Kidney epithelial cell (primary cell): ENCODE results near the gene SMNDC1. TPM values are rescaled to one million over a fixed set of nuclear protein-coding genes. Genes with fewer than 3 reads are reported as not detected.
"Not testable (repeated sequence)": the region's sequence is repeated elsewhere in the genome, so short reads cannot be mapped to it uniquely, and the experiment has no call there.

Experiments
- DNase-seq: peaks from one replicate; pipeline ENCODE4 v3.0.0-alpha.2; 2010; ENCODE audit warnings: low read depth
- H3K27me3 ChIP-seq: 2 replicates; pipeline ENCODE4 v1.6.0; 2011; ENCODE audit warnings: low read length; ENCODE audit not compliant: control insufficient read depth, insufficient read depth
- H3K36me3 ChIP-seq: 2 replicates; pipeline ENCODE4 v1.5.1; 2011; ENCODE audit warnings: low read length; ENCODE audit not compliant: control insufficient read depth, insufficient read depth
- H3K4me3 ChIP-seq: 2 replicates; pipeline ENCODE4 v1.5.1; 2011; ENCODE audit warnings: low read depth, mild to moderate bottlenecking, control low read depth, low read length
- total RNA-seq: library from RNA; depleted of rRNA; stranded (reverse); fragments of >200 nt; gene quantifications from 2 replicates; pipeline ENCODE4 v1.2.3, GENCODE V29; 2015
- TF ChIP-seq, protein P1 (sequence below): IDR thresholded peaks from 2 replicates; pipeline ENCODE4 v1.5.1; 2011; ENCODE audit warnings: mild to moderate bottlenecking, moderate library complexity, low read length, control low read depth, inconsistent platforms; ENCODE audit not compliant: insufficient read depth, poor library complexity, severe bottlenecking

SMNDC1 gene
- total RNA-seq, 1 donor from 2014 or later = 8.0 TPM

DNA sequence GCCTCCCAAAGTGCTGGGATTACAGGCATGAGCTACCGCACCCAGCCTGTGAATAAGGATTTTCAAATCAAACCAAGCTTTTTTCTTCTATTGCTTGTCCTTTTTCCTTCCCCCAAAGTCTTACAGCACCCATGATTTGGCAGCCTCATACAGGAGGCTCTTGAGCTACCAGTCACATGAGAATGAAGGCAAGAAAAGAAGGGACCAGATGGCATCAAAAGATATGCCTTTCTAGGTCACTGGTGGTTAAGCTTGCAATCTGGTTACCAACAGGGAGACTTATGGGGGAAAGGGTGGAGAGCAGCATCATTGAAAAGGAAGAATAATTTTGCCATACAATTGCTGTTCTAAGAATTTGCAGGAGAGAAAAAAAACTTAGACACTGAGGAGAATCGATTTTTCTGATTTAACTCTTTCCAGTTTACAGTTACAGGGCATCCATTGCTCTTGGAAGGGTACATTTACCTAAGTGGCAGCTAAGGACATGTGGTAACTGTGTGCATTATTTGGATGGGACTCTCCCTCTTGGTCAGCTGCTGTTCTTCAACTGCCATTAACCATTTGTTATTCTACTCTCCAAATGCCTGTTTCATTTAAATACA is 29.5 kb downstream of the SMNDC1 start:
- H3K4me3 ChIP-seq = no peak overlapping the region
- DNase-seq = no peak
- H3K36me3 ChIP-seq = no peaks in the 10 kb centered on the region
- TF ChIP-seq, protein P1, sequence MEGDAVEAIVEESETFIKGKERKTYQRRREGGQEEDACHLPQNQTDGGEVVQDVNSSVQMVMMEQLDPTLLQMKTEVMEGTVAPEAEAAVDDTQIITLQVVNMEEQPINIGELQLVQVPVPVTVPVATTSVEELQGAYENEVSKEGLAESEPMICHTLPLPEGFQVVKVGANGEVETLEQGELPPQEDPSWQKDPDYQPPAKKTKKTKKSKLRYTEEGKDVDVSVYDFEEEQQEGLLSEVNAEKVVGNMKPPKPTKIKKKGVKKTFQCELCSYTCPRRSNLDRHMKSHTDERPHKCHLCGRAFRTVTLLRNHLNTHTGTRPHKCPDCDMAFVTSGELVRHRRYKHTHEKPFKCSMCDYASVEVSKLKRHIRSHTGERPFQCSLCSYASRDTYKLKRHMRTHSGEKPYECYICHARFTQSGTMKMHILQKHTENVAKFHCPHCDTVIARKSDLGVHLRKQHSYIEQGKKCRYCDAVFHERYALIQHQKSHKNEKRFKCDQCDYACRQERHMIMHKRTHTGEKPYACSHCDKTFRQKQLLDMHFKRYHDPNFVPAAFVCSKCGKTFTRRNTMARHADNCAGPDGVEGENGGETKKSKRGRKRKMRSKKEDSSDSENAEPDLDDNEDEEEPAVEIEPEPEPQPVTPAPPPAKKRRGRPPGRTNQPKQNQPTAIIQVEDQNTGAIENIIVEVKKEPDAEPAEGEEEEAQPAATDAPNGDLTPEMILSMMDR = no peak
- no peaks in the 10 kb centered on the region for H3K27me3 ChIP-seq

DNA sequence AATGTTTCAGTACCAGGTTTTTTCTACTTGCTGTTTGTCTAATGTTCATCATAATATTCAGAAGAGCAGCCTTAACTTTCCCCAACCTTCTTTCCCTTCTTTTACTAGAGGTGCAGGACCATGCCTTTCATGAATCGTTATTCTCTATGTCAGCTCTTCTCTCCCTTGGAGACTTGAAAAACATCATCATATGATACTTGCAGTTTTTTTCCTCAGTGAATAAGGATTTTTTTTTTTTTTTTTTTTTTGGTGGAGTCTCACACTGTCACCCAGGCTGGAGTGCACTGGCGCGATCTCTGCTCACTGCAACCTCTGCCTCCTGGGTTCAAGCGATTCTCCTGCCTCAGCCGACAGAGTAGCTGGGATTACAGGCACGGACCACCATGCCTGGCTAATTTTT is 30.1 kb downstream of the SMNDC1 start:
- DNase-seq = no peak
- Histone ChIP-seq H3K36me3 (no peaks in the 10 kb centered on the region), H3K4me3 (no peak overlapping the region), H3K27me3 (no peaks in the 10 kb centered on the region)
- TF ChIP-seq, protein P1 = no peak

DNA sequence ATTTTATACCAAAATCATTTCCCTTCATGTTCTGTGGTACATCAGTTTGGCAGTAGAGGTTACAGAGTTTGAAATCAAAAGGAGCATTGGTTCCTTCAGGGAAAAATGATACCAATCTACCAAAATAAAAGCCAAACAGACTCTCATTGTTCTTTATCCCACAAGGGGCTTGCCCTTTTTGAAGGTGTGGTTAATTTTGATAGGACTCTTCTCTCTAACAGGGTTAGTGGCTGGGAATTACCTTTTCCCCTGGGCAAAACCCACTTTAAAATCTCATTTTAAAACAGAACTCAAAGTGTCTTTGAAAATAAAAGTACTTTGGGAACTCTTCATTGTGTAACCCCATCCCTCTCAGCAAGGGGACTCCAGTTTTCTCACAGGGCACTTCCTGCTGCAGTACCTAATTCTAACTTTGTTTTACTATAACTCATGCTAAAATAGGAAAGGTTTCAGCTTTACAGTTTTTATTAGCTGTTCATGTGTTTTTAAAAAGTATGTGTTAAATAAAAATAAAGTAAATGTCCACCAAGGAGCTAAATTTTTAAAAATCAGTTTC is 30.6 kb downstream of the SMNDC1 start:
- H3K36me3 ChIP-seq = no peaks in the 10 kb centered on the region
- TF ChIP-seq, protein P1 = no peak
- no peaks in the 10 kb centered on the region for H3K27me3 ChIP-seq
- DNase-seq = no peak
- no peak overlapping the region for H3K4me3 ChIP-seq

DNA sequence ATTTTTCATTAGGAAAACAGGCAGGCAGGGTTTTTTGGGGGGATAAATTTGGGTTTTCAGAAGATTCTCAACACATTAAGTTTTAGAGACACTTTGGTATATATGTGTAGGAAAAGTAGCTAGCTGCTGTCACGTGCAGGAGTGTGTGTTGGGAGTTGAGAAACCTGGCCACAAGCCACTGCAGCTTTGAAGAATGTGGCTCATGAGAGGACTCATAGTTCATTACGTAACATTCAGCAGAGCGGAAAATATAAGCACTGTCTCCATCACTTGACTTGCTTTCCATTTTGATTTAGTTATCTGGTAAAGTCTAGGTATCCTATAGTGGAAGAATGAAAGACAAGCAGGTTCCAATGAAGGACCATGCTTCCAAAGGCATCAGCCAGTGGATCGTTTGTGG is 31.2 kb downstream of the SMNDC1 start:
- no peaks in the 10 kb centered on the region for H3K27me3 ChIP-seq
- H3K36me3 ChIP-seq = no peaks in the 10 kb centered on the region
- H3K4me3 ChIP-seq = no peak overlapping the region
- TF ChIP-seq, protein P1 = no peak
- peak; percentile 68 for DNase-seq

DNA sequence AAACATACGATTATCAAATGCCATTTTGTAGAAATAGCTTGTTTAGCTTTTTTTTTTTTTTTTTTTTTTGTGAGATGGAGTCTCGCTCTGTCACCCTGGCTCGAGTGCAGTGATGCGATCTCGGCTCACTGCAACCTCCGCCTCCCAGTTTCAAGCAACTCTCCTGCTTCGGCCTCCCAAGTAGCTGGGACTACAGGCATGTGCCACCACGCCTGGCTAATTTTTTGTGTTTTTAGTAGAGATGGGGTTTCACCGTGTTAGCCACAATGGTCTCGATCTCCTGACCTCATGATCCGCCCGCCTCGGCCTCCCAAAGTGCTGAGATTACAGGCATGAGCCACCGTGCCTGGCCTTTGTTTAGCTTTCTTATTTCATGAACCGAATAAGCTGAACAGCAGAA is 31.7 kb downstream of the SMNDC1 start:
- not testable (repeated sequence) for H3K4me3 ChIP-seq, H3K36me3 ChIP-seq, DNase-seq, H3K27me3 ChIP-seq

DNA sequence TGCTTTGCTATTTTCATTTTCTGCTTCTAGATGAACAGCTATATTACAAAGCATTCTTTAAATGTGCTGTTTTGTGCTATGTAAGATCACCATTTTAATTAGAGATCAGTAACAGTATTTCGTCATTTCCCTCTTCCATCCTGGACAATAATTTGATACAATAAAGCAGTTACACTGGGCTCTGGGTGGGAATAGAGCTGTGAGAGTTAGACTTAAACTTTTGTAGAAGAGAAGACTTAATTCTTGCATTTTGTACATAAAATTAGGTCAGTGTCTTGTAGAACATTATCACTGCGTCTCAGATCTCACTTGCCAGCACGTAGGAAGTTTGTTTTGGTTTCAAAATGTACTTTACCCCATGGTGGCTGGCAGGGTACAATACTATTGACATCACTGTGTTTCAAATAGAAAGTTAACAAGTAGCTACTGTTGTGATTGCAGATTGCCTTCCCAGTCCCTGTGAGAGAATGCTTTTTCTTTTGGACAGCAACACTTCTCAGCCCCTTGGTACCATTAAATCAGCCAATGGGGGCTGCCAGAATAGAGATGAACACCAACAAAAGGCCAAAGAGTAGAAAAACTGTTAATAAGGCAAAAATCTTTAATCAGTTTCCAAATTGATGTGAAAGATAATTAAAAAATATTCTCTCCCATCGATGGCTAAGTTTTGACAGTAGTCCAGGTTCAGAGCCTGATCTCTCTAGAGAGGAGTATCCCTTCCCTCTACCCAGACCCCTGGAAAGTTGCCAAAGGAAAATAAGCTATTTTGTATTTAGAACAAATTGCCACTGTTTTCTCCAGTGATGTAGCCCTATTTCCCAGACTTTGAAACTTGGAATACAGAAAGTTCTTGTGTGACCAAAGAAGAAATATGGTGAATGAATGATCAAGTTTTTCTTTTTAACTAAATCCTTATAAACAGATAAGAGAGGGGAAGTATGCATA is 35.1 kb downstream of the SMNDC1 start:
- no peak overlapping the region for H3K4me3 ChIP-seq
- no peak for DNase-seq
- TF ChIP-seq, protein P1 = no peak
- H3K36me3 ChIP-seq = no peaks in the 10 kb centered on the region
- no peaks in the 10 kb centered on the region for H3K27me3 ChIP-seq
